GM12878 (cell line): Measurements from ENCODE around the gene SOX9. TPM values are rescaled to one million over a fixed set of nuclear protein-coding genes. Genes with fewer than 3 reads are reported as not detected.

Source experiments
- ATAC-seq: fragments of 200-7000 bp; cut with Tn5 transposase; 3 replicates; pipeline ENCODE4 v1.9.1; 2020; ENCODE audit warnings: mild to moderate bottlenecking, moderate library complexity
- BruUV-seq: library from RNA; stranded (reverse); fragments of 400-500 nt; replicated peaks from 2 replicates; lab custom pipeline; 2021; lab: Mats Ljungman, UMichigan
- CTCF ChIA-PET: fragments of 300-600 bp; sonication (Branson Sonifier 250); formaldehyde crosslinking; extraction: SDS; loops from one replicate; lab custom pipeline; 2021; ENCODE audit warnings: inconsistent platforms; lab: Yijun Ruan, JAX
- POLR2A ChIA-PET: fragments of 350-600 bp; formaldehyde crosslinking; extraction: SDS; loops from one replicate; lab custom pipeline; 2021; ENCODE audit warnings: inconsistent platforms; lab: Charles Lee
- RAD21 ChIA-PET: fragments of 300-600 bp; sonication (Branson Sonifier 250); formaldehyde crosslinking; loops from one replicate; lab custom pipeline; 2023; ENCODE audit warnings: antibody characterized with exemption; ENCODE audit not compliant: unreplicated experiment; lab: Charles Lee
- SMC1A ChIA-PET: fragments of 300-600 bp; sonication (Branson Sonifier 250); formaldehyde crosslinking; loops from one replicate; lab custom pipeline; 2023; ENCODE audit not compliant: unreplicated experiment, uncharacterized antibody; lab: Charles Lee
- DNase-seq: peaks from one replicate; pipeline ENCODE4 v3.0.0-alpha.2; 2011; ENCODE audit warnings: low read depth, low spot score
- FAIRE-seq: peaks from 3 replicates; lab custom pipeline; 2011; peaks lifted over from hg19 to GRCh38; lab: Jason Lieb, UNC
- H2AFZ ChIP-seq: 2 replicates; pipeline ENCODE4 v1.6.0; 2011; ENCODE audit warnings: low read depth, low read length, control low read depth; ENCODE audit not compliant: control insufficient read depth
- H3K27ac ChIP-seq: 2 replicates; pipeline ENCODE4 v1.5.1; 2011; ENCODE audit warnings: control low read depth; ENCODE audit not compliant: control insufficient read depth, insufficient read depth
- H3K27me3 ChIP-seq, 2 experiments: replicated peaks in 1 of 2; 2 replicates each; pipeline versions ENCODE4 v1.6.0 to v1.6.1; 2011; ENCODE audit warnings: low read length in 1 of 2; ENCODE audit not compliant: control insufficient read depth in 2 of 2, insufficient read depth in 2 of 2
- H3K36me3 ChIP-seq, 2 experiments: 2 replicates each; pipeline ENCODE4 v1.5.1; 2011; ENCODE audit warnings: low read length in 1 of 2; ENCODE audit not compliant: control insufficient read depth in 2 of 2, insufficient read depth in 2 of 2
- H3K4me1 ChIP-seq: 2 replicates; pipeline ENCODE4 v1.6.1; 2011; ENCODE audit warnings: mild to moderate bottlenecking, low read length, moderate library complexity, mixed read lengths; ENCODE audit not compliant: control insufficient read depth, insufficient read depth
- H3K4me2 ChIP-seq: 2 replicates; pipeline ENCODE4 v1.6.0; 2011; ENCODE audit warnings: control low read depth; ENCODE audit not compliant: control insufficient read depth, insufficient read depth
- H3K4me3 ChIP-seq: fragments of 200-600 bp; sonication (generic); 2 replicates; pipeline ENCODE4 v1.5.1; 2016
- H3K79me2 ChIP-seq: 2 replicates; pipeline ENCODE4 v1.6.0; 2011; ENCODE audit warnings: low read length; ENCODE audit not compliant: control insufficient read depth, insufficient read depth
- H3K9ac ChIP-seq: 2 replicates; pipeline ENCODE4 v1.8.0; 2011; ENCODE audit warnings: low read length, control low read depth, mixed read lengths; ENCODE audit not compliant: control insufficient read depth, insufficient read depth
- H3K9me3 ChIP-seq: replicated peaks from 3 replicates; pipeline ENCODE4 v1.5.1; 2011; ENCODE audit warnings: mild to moderate bottlenecking, low read length; ENCODE audit not compliant: control insufficient read depth, insufficient read depth
- H4K20me1 ChIP-seq: 2 replicates; pipeline ENCODE4 v1.6.0; 2011; ENCODE audit not compliant: control insufficient read depth, insufficient read depth
- CHD1 ChIP-seq: IDR thresholded peaks from 2 replicates; pipeline ENCODE4 v1.6.1; 2012; ENCODE audit warnings: low read depth, low read length, improper control_type of control experiment
- FOS ChIP-seq: IDR thresholded peaks from 3 replicates; pipeline ENCODE4 v1.6.1; 2011; ENCODE audit warnings: borderline replicate concordance; ENCODE audit not compliant: insufficient read length; ENCODE audit errors: extremely low read depth
- SREBF1 ChIP-seq: IDR thresholded peaks from 2 replicates; pipeline ENCODE4 v1.6.1; 2012; ENCODE audit warnings: mild to moderate bottlenecking, low read length
- STAT3 ChIP-seq: IDR thresholded peaks from 2 replicates; pipeline ENCODE4 v1.6.1; 2011; ENCODE audit warnings: low read depth, low read length, improper control_type of control experiment
- TAF1 ChIP-seq: IDR thresholded peaks from 2 replicates; pipeline ENCODE4 v1.6.1; 2011; ENCODE audit warnings: mild to moderate bottlenecking, low read depth, low read length, borderline replicate concordance
- TARDBP ChIP-seq: IDR thresholded peaks from 2 replicates; pipeline ENCODE4 v1.6.1; 2016; ENCODE audit warnings: borderline replicate concordance
- WGBS: methylation state at CpG from one replicate; pipeline ENCODE4 v1.1.6; 2016; ENCODE audit warnings: low lambda C conversion rate; ENCODE audit not compliant: insufficient replicate concordance, insufficient coverage; ENCODE audit errors: missing lambda C conversion rate; 5-methylcytosine and 5-hydroxymethylcytosine counted together
- in situ Hi-C: fragments of 300-500 bp; cut with MboI; formaldehyde crosslinking; loops from 9 replicates; pipeline ENCODE4 v1.14.3; 2018; ENCODE audit warnings: mixed read lengths
- intact Hi-C: fragments of 100-400 bp; cut with micrococcal nuclease; formaldehyde crosslinking; loops from one replicate; pipeline ENCODE4 v1.14.2; 2022; ENCODE audit not compliant: unreplicated experiment
- polyA plus RNA-seq, 11 experiments: library from polyadenylated mRNA; depleted of rRNA in 4 of 11; unstranded in 6 of 11; stranded (reverse) in 5 of 11; fragments of >200 nt; fragmentation: Nextera tagmentation in 4 of 11; fragmentation: Illumina TruSeq in 1 of 11; extraction: Ambion mirVana in 4 of 11; extraction: Trizol in 1 of 11; gene quantifications; 1 replicate in 1 of 11; 2 replicates in 10 of 11; pipeline versions ENCODE4 v1.2.1 to v1.2.3, GENCODE V29; 2011 to 2016; ENCODE audit warnings: inconsistent platforms in 2 of 11, missing spikeins in 2 of 11, low read depth in 1 of 11
- total RNA-seq, 4 experiments: library from RNA; depleted of rRNA in 3 of 4; stranded (reverse); fragments of >200 nt in 3 of 4; fragmentation: Illumina TruSeq in 1 of 4; extraction: Trizol in 1 of 4; gene quantifications; 2 replicates each; pipeline versions ENCODE4 v1.2.1 to v1.2.3, GENCODE V29; 2013 to 2021
- TF ChIP-seq, protein P1 (sequence below): fragments of 450-650 bp; IDR thresholded peaks from 2 replicates; pipeline ENCODE4 v1.6.1; 2018; ENCODE audit warnings: borderline replicate concordance, mild to moderate bottlenecking; ENCODE audit not compliant: partially characterized antibody
- TF ChIP-seq, protein P2 (sequence below): fragments of 450-650 bp; IDR thresholded peaks from 2 replicates; pipeline ENCODE4 v1.6.1; 2017; ENCODE audit warnings: mild to moderate bottlenecking, moderate library complexity

The SOX9 gene
- total and polyA plus RNA-seq, 10 of the 15 experiments (the other 5 are each of a cell fraction or from before 2014, with no cell fraction given): 1.2 to 19.0 (median 5.5) TPM

DNA sequence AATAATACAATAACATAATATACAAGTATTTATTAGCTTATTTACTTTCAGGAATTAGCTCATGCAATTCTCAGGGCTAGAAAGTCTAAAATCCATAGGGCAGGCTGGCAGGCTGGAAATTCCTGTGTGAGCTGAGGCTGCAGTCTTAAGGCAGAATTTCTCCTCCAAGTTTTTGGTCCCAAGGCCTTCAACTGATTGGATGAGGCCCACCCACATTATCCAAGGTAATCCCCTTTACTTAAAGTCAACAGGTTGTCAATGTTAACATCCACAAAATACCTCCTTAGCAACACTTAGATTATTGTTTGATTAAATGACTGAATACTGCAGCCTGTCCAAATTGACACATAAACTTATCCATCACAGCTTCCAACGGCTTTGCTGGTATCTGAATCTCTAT is 32.9 kb upstream of the SOX9 start:
- Histone ChIP-seq H3K27me3 (no peaks in the 10 kb centered on the region), H3K4me3 (no peak overlapping the region), H3K27ac (no peak overlapping the region), H3K4me2 (no peak overlapping the region), H3K79me2 (no peaks in the 10 kb centered on the region), H3K9me3 (no peaks in the 10 kb centered on the region; the same call in 2 of the 3 replicates), H3K9ac (no peak overlapping the region), H3K4me1 (no peaks in the 10 kb centered on the region), H3K36me3 (no peaks in the 10 kb centered on the region), H2AFZ (no peak overlapping the region), H4K20me1 (no peaks in the 10 kb centered on the region)
- ChIA-PET RAD21 (interaction anchor here (0.5 to 1.4 kb wide), 2 partner anchors 23 to 201 kb away, joined by 4 to 5 read pairs; no protein-coding TSS in a partner anchor), POLR2A (no interaction called here), CTCF (no interaction called here), SMC1A (interaction anchor here (1.1 kb wide), 1 partner anchor 65 kb away, joined by 3 read pairs; no protein-coding TSS in a partner anchor)
- TF ChIP-seq STAT3 (no peak), TARDBP (no peak), CHD1 (no peak)
- TF ChIP-seq, protein P1, sequence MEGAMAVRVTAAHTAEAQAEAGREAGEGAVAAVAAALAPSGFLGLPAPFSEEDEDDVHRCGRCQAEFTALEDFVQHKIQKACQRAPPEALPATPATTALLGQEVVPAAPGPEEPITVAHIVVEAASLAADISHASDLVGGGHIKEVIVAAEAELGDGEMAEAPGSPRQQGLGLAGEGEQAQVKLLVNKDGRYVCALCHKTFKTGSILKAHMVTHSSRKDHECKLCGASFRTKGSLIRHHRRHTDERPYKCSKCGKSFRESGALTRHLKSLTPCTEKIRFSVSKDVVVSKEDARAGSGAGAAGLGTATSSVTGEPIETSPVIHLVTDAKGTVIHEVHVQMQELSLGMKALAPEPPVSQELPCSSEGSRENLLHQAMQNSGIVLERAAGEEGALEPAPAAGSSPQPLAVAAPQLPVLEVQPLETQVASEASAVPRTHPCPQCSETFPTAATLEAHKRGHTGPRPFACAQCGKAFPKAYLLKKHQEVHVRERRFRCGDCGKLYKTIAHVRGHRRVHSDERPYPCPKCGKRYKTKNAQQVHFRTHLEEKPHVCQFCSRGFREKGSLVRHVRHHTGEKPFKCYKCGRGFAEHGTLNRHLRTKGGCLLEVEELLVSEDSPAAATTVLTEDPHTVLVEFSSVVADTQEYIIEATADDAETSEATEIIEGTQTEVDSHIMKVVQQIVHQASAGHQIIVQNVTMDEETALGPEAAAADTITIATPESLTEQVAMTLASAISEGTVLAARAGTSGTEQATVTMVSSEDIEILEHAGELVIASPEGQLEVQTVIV: no peak
- intact Hi-C loops: no loop called here
- DNase-seq (no peak), FAIRE-seq (no peak), ATAC-seq (no peak)
- no TSS peak for BruUV-seq
- in situ Hi-C loops: no loop called here
- 44% methylated on average over 1 of the region's 1 CpG for WGBS

DNA sequence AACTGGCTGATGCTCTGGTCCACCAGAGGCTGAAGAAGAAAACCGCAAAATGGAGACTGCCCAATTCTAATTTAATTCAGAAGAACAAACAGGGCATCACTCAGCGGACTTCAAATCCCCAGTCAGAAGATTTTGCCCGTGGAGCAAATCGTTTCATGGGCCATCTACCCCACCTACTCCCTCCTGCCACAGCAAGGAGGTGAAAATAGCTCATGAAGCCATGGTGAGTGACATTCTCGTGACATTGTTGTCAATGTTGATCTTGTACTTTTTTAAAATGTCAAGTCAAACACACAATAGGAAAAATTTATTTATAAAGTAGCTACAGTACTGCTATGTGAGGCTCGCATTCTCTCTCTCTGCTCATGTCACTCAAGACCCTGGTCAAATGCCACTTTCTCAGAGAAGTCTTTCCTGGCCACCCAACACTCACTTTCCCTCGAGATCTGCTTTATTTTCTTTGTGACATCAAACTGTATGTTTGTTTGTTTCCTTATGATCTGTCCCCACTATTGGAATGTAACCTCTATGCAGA is 31.3 kb upstream of the SOX9 start:
- no peak overlapping the region for H3K27ac ChIP-seq
- H3K4me3 ChIP-seq: no peak overlapping the region
- no peak overlapping the region for H2AFZ ChIP-seq
- H3K9ac ChIP-seq: no peak overlapping the region
- ATAC-seq (no peak), DNase-seq (no peak), FAIRE-seq (no peak)
- WGBS: 12% methylated on average over 7 of the region's 7 CpGs
- RAD21 ChIA-PET: no interaction called here
- no peaks in the 10 kb centered on the region for H3K27me3 ChIP-seq
- intact Hi-C loops (no loop called here), in situ Hi-C loops (no loop called here)
- H3K4me2 ChIP-seq: no peak overlapping the region
- H3K79me2 ChIP-seq: no peaks in the 10 kb centered on the region
- H3K9me3 ChIP-seq: no peaks in the 10 kb centered on the region; the same call in 2 of the 3 replicates
- no TSS peak for BruUV-seq
- SMC1A ChIA-PET: interaction anchor here (0.9 kb wide), 1 partner anchor 9 kb away, joined by 3 read pairs; no protein-coding TSS in a partner anchor
- no peaks in the 10 kb centered on the region for H4K20me1 ChIP-seq
- H3K36me3 ChIP-seq: no peaks in the 10 kb centered on the region
- POLR2A ChIA-PET: no interaction called here
- no peaks in the 10 kb centered on the region for H3K4me1 ChIP-seq
- CTCF ChIA-PET: no interaction called here
- TF ChIP-seq TAF1: no peak
- TF ChIP-seq FOS: no peak
- no peak for TF ChIP-seq SREBF1
- TF ChIP-seq, protein P2, sequence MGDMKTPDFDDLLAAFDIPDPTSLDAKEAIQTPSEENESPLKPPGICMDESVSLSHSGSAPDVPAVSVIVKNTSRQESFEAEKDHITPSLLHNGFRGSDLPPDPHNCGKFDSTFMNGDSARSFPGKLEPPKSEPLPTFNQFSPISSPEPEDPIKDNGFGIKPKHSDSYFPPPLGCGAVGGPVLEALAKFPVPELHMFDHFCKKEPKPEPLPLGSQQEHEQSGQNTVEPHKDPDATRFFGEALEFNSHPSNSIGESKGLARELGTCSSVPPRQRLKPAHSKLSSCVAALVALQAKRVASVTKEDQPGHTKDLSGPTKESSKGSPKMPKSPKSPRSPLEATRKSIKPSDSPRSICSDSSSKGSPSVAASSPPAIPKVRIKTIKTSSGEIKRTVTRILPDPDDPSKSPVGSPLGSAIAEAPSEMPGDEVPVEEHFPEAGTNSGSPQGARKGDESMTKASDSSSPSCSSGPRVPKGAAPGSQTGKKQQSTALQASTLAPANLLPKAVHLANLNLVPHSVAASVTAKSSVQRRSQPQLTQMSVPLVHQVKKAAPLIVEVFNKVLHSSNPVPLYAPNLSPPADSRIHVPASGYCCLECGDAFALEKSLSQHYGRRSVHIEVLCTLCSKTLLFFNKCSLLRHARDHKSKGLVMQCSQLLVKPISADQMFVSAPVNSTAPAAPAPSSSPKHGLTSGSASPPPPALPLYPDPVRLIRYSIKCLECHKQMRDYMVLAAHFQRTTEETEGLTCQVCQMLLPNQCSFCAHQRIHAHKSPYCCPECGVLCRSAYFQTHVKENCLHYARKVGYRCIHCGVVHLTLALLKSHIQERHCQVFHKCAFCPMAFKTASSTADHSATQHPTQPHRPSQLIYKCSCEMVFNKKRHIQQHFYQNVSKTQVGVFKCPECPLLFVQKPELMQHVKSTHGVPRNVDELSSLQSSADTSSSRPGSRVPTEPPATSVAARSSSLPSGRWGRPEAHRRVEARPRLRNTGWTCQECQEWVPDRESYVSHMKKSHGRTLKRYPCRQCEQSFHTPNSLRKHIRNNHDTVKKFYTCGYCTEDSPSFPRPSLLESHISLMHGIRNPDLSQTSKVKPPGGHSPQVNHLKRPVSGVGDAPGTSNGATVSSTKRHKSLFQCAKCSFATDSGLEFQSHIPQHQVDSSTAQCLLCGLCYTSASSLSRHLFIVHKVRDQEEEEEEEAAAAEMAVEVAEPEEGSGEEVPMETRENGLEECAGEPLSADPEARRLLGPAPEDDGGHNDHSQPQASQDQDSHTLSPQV: no peak
